AG10803 (cell line): Measurements from ENCODE around the gene TMEM266.

Experiments
- DNase-seq: peaks from one replicate; pipeline ENCODE4 v3.0.0; 2010; ENCODE audit warnings: low read depth
- H3K4me3 ChIP-seq: 2 replicates; pipeline ENCODE4 v1.5.1; 2011; ENCODE audit warnings: mild to moderate bottlenecking, low read length, control low read depth
- TF ChIP-seq, protein P1 (sequence below): conservative IDR thresholded peaks from 2 replicates; pipeline ENCODE4 v1.5.1; 2011; ENCODE audit warnings: mild to moderate bottlenecking, low read length, control low read depth, inconsistent platforms

The TMEM266 gene

DNA sequence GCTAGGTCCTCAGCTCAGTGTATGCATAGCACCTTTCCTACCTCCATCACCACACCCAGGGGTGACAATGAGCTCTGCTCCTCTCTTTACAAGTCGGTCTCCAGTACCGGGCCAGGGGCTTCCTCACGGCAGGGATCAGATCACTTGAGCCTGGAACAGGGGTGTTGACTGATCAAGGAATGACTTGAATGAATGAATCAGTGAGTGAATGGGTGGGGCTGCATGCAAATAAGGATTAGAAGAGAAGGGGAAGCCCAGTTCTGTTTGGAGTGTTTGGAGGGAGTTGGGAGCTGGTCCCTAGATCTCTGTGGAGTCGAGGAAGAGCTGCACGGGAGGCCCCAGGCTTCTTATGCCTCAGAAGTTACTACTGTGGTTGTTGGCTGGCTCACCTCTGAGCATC, 87.0 kb downstream of the TMEM266 start:
- DNase-seq, result no peak
- H3K4me3 ChIP-seq, result no peak overlapping the region
- TF ChIP-seq, protein P1, sequence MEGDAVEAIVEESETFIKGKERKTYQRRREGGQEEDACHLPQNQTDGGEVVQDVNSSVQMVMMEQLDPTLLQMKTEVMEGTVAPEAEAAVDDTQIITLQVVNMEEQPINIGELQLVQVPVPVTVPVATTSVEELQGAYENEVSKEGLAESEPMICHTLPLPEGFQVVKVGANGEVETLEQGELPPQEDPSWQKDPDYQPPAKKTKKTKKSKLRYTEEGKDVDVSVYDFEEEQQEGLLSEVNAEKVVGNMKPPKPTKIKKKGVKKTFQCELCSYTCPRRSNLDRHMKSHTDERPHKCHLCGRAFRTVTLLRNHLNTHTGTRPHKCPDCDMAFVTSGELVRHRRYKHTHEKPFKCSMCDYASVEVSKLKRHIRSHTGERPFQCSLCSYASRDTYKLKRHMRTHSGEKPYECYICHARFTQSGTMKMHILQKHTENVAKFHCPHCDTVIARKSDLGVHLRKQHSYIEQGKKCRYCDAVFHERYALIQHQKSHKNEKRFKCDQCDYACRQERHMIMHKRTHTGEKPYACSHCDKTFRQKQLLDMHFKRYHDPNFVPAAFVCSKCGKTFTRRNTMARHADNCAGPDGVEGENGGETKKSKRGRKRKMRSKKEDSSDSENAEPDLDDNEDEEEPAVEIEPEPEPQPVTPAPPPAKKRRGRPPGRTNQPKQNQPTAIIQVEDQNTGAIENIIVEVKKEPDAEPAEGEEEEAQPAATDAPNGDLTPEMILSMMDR, result no peak

DNA sequence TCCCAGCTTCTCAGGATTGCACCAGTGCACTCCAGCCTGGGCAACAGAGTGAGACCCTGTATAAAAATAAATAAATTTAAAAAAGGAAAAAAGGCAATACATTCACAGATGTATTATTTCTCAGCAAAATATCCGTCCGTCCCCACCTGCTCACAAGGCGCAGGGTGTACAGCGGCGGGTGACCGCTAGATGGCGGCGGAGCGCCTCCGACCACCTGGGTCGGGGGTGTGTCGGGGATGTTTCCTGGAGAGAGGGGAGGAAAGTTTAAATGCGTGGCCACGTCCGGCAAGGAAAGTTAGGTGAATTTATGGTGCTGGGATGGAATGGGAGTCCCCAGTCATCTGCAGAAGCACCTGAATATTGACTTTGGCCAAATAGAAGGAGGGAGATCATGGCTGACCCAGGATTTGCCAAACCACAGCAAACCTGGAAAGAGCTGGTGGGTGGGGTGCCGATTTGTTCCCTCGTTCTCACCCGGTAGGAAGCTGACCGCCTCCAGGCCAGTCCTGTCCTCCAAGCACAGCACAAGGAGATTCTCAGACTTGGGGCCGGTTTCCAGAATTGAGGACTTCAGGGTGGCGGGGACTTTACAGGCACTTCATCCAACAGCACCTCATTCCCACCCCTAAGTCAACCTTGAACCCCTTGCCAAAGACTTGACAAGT, 88.3 kb downstream of the TMEM266 start:
- DNase-seq, result no peak
- no peak overlapping the region for H3K4me3 ChIP-seq
- TF ChIP-seq, protein P1, result peak; percentile 92

DNA sequence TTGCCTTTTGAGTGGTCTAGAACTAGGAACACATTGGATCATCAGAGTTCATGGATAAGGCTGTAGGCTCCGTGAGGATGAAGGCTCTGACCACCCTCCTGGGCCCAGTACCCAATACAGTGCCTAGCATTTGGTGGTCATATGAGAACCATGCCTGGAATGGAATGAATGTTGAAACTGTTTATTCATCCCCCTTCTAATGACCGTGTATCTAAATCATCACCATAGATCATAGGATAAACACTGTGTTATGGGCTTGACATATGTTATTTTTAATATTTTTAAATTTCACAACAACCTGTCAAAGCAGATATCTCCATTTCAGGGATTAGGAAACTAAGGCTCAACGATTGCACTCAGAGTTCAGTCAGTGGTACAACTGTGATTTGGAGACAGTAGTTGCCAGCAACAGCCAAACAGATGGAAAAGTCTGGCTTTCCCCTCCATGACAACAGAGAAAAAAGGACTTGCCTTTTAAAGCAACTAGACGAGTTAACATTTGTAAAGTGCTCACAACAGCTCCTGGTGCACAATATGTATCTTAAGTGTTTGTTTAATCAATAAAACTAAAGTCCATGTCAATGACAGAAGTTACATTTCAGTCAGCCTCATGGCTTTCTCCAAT, 89.6 kb downstream of the TMEM266 start:
- peak; percentile 72 for DNase-seq
- TF ChIP-seq, protein P1, result no peak
- H3K4me3 ChIP-seq, result no peak overlapping the region

DNA sequence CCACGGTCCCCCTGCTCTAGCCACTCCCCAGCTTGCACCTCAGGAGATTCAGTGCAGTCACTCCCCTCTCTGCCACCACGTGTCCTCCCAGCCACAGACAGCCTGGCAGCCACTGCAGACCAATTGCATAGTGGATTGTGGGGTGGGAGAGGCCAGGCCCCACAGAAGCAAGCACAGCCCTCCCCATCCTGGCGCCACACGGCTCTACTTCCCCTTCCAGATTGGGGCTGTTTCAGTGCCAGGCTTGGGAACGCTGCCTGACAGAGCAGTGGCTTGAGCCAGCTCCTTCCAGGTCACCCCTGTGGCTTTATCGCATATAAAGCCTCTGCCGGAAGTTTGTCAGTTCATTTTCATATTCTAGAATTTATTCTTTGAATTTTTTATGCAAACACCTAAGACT, 90.7 kb downstream of the TMEM266 start:
- DNase-seq, result no peak
- TF ChIP-seq, protein P1, result no peak
- H3K4me3 ChIP-seq, result no peak overlapping the region

DNA sequence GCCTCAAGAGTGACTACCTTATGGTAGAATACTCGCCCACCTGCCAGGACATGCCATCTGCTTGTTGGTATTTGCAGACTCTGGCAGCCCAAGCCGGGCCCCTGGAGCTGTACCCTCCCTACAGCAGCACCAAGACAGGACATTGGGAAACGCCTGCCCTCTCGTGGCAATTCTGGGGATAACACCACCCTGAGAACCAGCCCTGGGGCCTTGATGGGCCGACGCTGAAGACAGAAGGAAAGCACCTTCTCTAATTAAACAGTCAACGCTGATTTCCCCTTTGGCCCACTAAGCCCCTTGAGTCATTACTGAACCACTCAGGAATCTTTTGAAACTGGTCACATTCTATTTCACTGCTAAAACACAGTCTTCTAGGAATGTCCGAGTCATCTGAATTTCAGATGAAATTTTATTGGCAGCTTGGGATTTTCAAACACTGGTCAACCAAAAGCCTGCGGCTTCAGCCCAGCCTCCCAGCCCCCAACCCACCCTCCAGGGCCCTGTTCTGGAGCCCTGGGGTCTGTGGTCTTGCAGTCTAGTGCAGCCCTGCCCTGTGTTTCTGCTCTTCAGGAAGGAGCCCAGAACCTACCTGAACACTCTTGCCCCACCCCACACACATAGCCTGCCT, 91.3 kb downstream of the TMEM266 start:
- TF ChIP-seq, protein P1, result peak; percentile 86
- H3K4me3 ChIP-seq, result no peak overlapping the region
- DNase-seq, result peak; percentile 81

DNA sequence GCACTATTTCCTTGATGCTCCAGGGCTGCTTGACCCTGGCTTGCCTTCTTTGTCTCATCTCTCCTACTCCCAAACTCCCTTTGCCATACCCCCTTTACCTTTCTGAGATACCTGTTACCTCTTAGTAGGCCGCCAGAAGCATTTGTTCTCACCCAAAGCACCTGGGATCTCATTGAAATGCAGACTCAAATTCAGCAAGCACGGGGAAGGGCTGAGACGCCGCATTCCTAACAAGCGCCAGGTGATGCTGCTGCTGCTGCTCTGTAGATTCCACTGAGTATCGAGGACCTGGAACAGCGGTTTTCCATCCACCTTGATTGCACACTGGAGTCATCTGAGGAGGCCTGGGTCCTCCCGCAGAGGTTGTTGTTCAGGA, 91.8 kb downstream of the TMEM266 start:
- no peak for DNase-seq
- H3K4me3 ChIP-seq, result no peak overlapping the region
- TF ChIP-seq, protein P1, result no peak

DNA sequence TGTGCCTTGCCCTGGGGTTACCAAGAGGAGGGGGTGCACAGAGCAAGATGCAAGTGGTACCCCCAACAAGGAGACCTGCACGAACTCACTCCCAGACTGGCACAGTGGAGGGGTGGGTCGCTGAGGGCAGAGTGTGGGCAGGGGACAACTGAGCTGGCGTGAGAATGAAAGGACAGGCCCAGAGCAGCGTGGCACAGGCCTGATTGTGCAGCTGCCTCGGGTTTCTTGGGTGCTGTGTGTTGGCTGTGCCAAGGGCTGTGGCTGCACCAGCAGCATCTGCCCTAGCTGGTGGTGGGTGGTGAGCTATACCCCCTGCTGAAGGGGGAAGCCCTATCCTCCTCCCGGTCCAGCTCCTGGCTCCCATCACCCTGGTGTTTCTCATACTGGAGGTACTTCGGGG, 92.4 kb downstream of the TMEM266 start:
- TF ChIP-seq, protein P1, result no peak
- no peak for DNase-seq
- no peak overlapping the region for H3K4me3 ChIP-seq
